NCI-H82 treated with DMSO at 0.1 percent for 48 hours (cell line): Measurements from ENCODE around the gene KANK2.
"Not testable (repeated sequence)": the region's sequence is repeated elsewhere in the genome, so short reads cannot be mapped to it uniquely, and the experiment has no call there.

Experiments used
- DNase-seq: peaks from one replicate; lab custom pipeline; 2025; ENCODE audit not compliant: unreplicated experiment; lab: John Stamatoyannopoulos, UW

KANK2 gene

GRCh38 chr19:11175920-11176319 is 21.4 kb downstream of the KANK2 start:
- no peak for DNase-seq

- no peak for DNase-seq
Measured at GRCh38 chr19:11174336-11174735, 23.0 kb downstream of the KANK2 start.

- no peak for DNase-seq
Measured at GRCh38 chr19:11173516-11174155, 23.7 kb downstream of the KANK2 start.

GRCh38 chr19:11172576-11172975 is 24.8 kb downstream of the KANK2 start:
- DNase-seq: no peak

GRCh38 chr19:11171144-11171543 is 26.2 kb downstream of the KANK2 start:
- DNase-seq: no peak

GRCh38 chr19:11169896-11170678 is 27.3 kb downstream of the KANK2 start:
- DNase-seq: no peak

- DNase-seq: no peak
Measured at GRCh38 chr19:11168568-11168967, 28.8 kb downstream of the KANK2 start.

- no peak for DNase-seq
Measured at GRCh38 chr19:11166281-11167142, 30.8 kb downstream of the KANK2 start.

- DNase-seq: no peak
Measured at GRCh38 chr19:11165486-11166030, 31.8 kb downstream of the KANK2 start.

- no peak for DNase-seq
Measured at GRCh38 chr19:11164879-11165406, 32.4 kb downstream of the KANK2 start.

GRCh38 chr19:11164296-11164695 is 33.0 kb downstream of the KANK2 start:
- DNase-seq: no peak

GRCh38 chr19:11160440-11160768 is 36.9 kb downstream of the KANK2 start:
- DNase-seq: not testable (repeated sequence)

- DNase-seq: no peak
Measured at GRCh38 chr19:11159598-11160439, 37.5 kb downstream of the KANK2 start.

- peak; percentile 90 for DNase-seq
Measured at GRCh38 chr19:11155373-11156120, 41.8 kb downstream of the KANK2 start, which contains the start of gene SPC24. Gene SPC24 (minus strand): TSS chr19:11155782. CDS start chr19:11155776, 6 bp downstream.

GRCh38 chr19:11154683-11155047 is 42.7 kb downstream of the KANK2 start:
- DNase-seq: no peak

- no peak for DNase-seq
Measured at GRCh38 chr19:11152318-11153062, 44.9 kb downstream of the KANK2 start.

- DNase-seq: no peak
Measured at GRCh38 chr19:11151181-11151580, 46.2 kb downstream of the KANK2 start.

GRCh38 chr19:11148001-11148400 is 49.3 kb downstream of the KANK2 start:
- DNase-seq: no peak

GRCh38 chr19:11145536-11145924 is 51.8 kb downstream of the KANK2 start:
- no peak for DNase-seq
